GM20431 (cell line): Measurements from ENCODE around the gene FZD7.

Source experiments
- in situ Hi-C: fragments of 300-500 bp; cut with MseI, MboI; formaldehyde crosslinking; loops from one replicate; pipeline ENCODE4 v1.15.0; 2020; ENCODE audit warnings: low sequenced_read_pairs; ENCODE audit not compliant: unreplicated experiment

The FZD7 gene

GRCh38 chr2:202061695-202062094, 28.0 kb downstream of the FZD7 start:
- in situ Hi-C loops, result no loop called here

DNA sequence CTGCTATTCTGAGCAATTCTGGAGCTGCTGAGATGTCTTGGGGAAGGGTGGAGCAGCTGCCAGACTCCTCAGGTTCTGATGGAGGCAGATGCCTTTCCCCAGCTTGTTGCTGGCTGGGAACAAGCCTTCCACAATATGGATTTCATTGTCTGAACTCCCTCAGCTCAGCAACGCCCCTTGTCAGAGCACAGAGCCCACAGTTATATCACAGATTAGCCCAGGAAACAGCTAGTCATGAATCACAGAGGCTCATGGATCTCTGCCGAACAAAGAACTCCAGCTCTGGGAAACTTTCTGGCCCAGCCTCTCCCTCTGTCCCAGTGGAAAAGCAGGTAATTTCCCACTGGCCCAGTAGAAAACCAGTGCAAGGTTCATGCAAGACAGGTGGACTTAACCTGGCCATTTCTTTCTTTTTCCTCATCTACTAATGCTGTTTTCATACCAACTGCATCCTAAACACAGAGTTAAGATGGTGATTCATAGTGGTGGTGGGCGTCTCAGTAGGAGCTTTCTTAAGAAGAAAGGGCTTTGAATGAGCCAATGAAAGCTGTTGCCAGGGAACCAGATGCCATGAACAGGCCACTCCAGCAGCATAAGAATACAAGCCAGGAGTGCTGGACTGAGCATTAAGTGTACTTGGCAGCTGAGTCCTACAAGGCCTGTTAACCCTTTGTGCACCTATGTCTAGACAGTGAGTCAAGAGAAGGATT, 30.7 kb downstream of the FZD7 start:
- in situ Hi-C loops, result no loop called here

GRCh38 chr2:202064881-202065230, 31.2 kb downstream of the FZD7 start:
- in situ Hi-C loops, result no loop called here

DNA sequence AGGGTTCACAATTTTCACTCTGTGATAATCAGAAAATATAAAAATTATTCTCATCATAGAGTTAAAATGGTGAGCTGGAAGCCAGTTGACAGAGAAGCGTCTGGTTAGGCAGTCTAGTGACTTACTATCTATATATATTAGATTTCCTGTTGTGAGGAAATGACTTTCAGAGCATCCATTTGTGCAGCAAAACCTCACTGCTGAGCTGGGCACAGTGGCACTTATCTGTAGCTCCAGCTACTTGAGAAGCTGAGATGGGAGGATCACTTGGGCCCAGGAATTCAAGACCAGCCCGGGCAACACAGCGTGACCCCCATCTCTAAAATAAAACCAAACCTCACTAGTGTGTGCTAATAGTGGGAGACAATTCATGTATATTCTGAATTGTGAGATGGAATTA, 32.2 kb downstream of the FZD7 start:
- in situ Hi-C loops, result no loop called here

GRCh38 chr2:202066875-202067274, 33.2 kb downstream of the FZD7 start:
- in situ Hi-C loops, result no loop called here

DNA sequence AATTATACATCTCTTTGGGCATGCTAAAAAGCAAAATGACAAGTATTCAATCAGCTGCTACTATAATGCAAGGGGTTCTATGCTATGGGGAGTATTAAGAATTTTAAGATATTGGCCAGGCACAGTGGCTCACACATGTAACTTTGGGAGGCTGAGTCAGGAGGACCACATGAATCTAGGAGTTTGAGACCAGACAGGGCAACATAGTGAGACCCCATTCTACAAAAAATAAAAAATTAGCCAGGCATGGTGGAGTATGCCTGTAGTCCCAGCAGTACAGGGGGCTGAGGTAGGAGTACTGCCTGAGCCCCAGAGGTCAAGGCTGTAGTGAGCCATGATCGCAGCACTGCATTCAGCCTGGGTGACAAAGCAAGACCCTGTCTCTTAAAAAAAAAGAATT, 33.9 kb downstream of the FZD7 start:
- in situ Hi-C loops, result no loop called here

- in situ Hi-C loops, result no loop called here
Observed at GRCh38 chr2:202069170-202070067, 35.8 kb downstream of the FZD7 start.

GRCh38 chr2:202071107-202071506, 37.5 kb downstream of the FZD7 start:
- in situ Hi-C loops, result no loop called here

GRCh38 chr2:202072226-202072625, 38.6 kb downstream of the FZD7 start:
- in situ Hi-C loops, result no loop called here

GRCh38 chr2:202072737-202073401, 39.2 kb downstream of the FZD7 start, which contains the start of gene KIAA2012:
TSS of gene KIAA2012 (plus strand) at chr2:202073255. CDS start at chr2:202073628, 373 bp downstream.
- in situ Hi-C loops, result no loop called here

DNA sequence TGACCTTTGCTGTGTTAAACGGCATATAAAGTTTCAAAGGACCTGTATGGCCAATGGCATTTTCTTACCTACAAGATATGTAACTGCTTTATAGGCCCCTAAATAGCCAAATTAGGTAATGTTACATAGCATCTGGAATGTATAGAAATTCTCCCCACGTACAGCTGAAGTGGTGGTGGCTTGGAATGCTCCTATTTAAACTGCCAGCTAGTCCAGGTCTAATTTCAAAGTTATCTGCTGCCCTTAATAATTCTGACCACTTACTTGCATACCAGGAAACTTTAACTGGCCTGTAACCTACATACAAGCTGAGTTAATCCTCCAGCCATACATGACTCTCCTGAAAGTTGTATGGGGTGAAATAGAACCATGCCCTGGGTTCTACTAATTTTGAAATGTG, 40.7 kb downstream of the FZD7 start:
- in situ Hi-C loops, result no loop called here

- in situ Hi-C loops, result no loop called here
Observed at GRCh38 chr2:202079310-202079709, 45.7 kb downstream of the FZD7 start.

DNA sequence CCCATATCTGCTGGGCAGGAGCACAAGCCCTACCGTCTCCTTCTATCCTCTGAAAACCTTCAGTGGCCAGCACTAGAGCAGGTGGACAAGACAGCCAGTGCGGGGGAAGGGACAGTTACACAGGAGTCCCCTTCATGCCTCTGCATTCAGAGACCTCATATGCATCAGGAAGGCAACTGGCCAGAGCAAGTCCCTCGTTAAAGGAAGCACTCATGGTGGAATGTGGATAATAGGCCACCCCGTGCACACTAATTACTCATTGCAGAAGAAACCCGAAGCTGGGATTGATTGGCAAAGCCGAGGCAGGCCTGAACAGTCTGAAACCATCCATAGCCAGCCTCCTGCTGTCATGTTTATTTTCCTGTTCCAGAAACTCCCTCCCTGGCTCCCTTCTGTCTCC, 50.6 kb downstream of the FZD7 start:
- in situ Hi-C loops, result no loop called here
